RPMI7951 (cell line): Measurements from ENCODE around the gene FGD3. TPM values are rescaled to one million over a fixed set of nuclear protein-coding genes. Genes with fewer than 3 reads are reported as not detected.

Experiments used
- DNase-seq: peaks from one replicate; pipeline ENCODE4 v3.0.0-alpha.2; 2012; ENCODE audit warnings: low read depth
- total RNA-seq: library from RNA; depleted of rRNA; stranded (reverse); fragments of >200 nt; shearing (Covaris generic); gene quantifications from 2 replicates; pipeline ENCODE4 v1.2.3, GENCODE V29; 2014

The FGD3 gene
- total RNA-seq, 1 experiment from 2014 or later: not detected

DNA sequence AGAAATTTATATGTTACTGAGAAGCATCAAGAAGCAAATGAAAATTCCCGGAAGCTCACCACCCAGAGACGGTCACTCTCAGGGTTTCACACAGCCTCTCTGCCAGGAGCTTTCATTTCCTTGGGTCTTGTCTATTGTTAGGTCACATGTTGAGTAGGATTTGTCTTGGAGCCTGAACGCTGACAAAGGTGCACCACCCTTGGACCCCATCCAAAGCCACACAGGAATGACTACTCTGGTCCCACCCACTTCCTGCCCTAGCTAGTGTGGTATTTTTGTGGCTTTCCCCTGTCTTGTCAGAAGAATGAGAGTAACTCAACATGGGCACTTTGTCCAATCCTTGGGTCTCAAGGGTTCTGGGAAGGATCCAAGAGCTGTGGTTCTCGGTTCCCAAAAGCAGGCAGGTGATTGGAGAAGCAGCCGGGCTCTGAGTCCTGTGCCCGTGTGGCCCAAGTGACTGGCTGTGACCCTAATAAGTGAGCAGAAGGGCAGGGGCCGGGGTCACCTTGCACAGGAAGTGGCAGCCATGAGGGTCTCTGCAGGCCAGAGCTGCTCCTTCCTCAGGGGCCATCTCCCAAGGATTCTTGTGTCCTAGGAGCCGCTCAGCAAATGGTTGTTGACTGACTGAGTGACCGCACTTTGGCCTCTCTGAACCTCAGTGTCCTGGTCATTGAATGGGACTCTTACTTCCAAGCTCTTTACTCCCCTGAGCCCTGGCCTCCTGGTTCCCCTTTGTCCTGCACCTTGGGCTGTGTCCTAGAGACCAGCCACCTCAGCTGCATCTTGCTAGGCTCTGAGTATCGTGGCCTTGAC lies 6.9 kb downstream of the FGD3 start:
- DNase-seq: peak; percentile 62

DNA sequence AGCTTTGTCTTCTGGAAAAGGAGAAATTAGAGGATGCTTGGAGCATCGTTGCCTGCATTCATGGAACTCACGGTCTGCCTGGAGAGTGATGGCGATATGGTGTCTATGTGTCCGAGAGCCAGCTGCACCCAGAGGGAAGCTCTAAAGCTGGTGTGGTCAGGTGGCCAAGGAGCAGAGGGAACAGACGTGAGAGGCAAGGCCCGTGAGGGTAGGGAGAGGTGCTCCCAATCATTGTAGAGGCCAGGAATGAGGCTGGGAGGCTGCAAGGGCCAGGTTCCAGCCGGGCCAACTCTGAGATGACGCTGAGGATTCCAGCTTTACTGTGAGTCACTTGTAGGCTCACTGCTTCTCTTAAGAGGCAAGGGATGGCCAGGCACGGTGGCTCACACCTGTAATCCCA lies 7.6 kb downstream of the FGD3 start:
- DNase-seq: no peak

DNA sequence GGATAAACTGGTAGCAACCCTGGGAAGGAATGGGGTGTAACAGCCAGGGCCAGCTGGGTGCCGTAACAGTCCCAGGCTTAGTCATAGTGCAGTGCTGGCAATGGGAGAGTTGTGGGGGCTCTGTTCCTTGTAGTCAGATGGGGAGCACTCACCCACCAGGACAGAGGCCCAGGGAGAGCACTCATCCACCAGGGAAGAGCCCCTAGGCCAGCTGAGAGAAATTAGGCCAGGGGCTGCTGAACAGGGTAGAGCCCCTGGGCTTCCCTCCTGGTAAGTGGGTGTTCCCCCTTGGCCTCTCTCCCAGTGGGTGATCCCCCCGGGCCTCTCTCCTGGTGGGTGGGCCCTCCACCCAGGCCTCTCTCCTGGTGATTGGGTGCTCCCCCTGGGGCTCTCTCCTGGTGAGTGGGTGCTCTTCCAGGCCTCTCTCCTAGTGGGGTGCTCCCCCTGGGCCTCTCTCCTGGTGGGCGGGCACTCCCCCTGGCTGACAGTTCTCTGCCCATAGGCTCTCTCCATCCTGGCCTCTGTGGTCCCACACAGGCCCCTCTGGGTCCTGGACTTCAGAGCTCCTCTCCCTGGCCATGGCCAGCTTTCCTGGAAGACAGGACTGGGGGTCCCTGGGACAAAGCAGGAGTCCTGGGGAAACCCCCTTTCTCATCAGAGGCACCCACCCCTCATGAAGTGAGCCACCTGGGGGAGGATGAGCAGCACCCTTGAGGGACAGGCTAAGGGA lies 13.4 kb downstream of the FGD3 start:
- DNase-seq: no peak

DNA sequence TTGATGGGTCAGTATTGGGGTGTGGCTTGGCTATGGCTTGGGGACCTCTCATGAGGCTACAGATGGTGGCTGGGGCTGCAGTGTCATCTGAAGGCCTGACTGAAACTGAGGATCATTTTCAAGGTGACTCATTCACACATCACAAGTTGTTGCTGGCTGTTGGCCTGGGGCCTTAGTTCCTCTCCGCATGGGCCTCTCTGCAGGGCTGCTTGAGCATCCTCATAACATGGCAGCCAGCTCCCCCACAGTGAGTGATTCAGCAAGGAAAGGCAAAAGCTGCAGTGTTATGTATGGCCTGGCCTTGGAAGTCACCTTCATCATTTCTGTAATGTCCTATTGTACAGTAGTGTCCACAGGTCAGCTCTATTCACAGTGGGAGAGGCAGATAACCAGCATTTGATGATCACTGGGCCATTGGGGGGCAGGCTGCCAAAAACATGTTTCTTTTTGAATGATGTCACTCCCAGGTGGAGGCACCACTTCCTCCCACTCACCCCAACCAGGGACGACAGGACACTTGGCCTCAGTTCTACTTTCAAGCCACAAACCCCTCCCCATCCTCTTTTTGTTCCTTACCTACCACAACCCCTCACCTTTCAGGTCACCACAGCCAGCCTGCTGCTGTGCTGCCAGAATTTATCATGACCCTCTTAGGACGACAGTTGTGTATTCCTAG lies 14.4 kb downstream of the FGD3 start:
- DNase-seq: no peak

DNA sequence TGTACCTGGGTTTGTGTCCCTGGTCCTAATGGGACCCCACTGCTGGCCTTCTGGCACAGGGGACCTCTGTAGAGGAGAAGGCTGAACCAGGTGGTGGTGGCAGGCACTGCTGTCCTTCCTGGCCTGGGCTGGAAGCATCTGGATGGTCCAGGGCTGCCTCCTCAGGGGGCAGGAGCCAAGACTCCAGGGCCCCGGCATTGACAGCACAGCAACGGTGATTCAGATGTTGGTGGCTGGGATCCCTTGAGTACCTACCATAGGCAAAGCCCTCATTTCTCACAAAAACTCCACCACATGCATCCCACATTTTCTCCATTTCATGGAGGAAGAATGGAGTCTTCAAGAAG lies 15.0 kb downstream of the FGD3 start:
- DNase-seq: no peak

DNA sequence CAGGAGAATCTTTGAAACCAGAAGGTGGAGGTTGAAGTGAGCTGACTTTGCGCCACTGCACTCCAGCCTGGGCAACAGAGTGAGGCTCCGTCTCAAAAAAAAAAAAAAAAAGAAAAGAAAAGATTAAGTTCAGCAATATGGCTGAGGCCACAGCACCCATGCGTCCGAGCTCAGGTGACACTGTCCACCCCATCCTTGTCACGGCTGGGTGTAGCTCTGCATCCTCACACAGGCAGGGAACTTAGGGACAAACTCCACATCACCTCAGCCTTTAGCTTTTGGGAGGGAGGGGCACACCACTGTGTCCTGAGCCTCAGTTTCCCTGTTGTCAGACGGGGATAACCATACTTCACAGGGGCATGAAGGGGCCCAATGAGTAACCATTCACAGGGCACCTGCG lies 15.5 kb downstream of the FGD3 start:
- DNase-seq: no peak

DNA sequence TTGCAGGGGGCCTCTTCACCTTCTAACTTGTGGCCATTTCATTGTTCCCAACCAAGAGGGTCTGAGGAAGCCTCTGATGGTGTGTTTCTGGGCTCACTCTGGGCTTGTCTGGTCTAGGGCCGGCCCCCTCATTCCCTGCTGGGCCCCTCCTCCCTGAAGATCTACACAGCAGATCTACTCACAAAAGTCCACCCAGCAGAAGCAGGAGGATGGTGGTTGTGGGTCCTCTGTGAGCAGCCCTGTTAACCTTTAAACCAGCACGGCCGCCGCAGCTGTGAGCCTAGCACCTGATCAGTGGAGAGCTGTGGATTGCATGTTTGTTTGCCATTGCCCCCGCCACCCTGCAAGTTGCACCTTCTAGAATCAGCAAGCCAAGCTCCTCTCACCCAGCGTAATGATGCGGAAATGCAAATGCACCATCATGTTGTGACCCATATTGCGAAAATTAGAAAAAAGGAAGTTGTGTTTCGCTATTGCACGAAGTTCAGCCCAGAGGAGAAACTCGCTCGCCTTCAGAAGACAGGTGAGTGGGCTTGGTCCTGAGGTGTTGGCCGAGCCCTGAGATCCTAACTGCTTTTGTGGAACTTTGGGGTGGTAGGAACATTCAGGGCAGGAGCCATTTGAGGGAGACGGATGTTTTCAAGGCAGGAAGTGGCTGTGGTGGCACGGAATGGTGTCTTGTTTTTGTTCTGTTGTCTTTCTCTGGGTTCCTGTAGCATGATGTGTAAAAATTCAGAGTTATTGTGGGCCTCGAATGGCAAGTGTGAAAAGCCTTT lies 16.7 kb downstream of the FGD3 start:
- no peak for DNase-seq

DNA sequence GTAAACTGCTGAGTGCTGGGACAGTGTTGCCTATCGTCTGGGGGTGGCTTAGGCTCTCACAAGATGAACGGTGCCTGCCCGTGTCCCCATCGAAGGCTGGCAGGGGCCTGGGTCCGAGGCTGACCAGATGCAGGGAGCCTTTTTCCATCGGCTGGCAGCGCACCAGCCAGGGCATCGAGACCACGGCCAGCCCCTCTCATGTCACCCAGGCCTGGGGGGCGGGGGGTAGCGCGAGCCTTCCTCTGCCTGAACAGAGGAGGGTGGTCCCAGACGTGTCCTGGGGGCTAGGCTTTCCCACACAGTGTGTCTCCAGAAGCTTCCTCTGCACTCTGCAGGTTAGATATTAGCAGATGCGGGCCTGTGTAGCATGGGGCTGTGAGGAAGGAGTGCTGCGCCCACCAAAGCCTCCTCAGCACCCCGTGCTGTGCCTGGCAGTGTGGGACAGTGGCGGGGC lies 17.3 kb downstream of the FGD3 start:
- no peak for DNase-seq

DNA sequence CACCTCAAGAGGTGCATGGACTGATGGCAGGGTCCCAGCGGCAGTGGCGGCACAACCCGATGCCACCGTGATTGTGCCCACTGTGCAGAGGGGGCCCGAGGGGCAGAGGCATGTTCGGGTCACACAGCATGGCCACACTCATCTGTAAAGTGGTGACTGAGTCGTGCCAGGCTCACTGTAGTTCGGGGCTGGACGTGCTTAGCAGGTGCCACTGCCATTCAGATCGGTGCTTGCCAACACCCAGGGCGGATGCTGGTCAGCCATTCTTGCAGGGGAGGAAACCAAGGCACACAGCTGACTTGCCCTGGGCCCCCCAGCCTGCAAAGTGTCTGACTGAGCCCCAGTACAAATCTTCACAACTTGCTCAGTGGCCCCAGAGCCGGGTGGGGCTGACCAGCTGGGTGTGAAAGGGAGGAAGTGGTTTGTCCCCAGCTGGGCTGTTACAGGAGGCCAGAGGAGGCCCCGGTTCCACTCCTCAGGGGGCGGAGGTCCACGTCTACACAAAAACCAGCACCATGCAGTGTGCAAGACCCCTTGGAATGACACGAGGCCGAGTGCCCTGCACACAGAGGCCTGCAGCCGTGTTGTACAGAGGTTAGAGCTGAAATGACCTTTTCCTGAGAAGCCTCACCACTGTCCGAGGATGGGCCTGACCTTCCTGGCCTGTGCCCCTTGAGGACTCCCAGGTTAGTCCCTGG lies 17.9 kb downstream of the FGD3 start:
- no peak for DNase-seq

DNA sequence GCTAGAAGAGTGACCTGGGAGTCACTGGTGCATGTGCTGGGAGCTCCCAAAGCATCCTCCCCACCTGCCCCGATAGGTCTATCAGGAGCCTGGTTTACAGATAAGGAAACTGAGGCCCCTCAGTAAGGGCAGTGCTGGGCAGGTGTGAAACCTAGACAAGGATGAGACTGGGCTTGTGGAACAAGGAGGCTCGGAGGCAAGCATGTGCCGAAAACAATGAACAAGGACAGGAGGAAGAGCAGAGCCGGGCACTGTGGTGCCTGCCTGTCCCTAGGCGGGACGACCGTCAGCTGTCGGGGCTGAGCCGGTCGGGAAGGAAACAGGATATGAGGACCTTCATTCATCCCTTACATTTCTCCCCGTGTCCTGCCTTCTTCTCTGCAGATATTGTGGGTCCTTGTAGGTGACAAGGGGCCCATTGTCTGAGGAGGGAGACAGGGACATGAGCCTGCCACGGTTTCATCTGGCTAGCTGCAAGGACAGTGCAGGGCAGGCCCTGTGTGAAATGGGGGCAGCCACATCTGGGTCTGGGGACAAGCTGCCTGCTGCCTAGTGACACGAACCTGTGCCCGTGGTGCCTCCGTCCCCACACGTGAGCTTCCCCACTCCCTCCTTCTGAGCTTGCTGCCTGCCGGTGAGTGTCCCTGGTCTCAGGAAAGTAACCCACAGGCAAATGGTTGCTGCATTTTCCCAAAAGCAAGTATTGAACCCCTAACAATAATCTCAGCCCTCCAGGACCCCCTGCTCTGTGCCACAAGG lies 18.6 kb downstream of the FGD3 start:
- DNase-seq: no peak

DNA sequence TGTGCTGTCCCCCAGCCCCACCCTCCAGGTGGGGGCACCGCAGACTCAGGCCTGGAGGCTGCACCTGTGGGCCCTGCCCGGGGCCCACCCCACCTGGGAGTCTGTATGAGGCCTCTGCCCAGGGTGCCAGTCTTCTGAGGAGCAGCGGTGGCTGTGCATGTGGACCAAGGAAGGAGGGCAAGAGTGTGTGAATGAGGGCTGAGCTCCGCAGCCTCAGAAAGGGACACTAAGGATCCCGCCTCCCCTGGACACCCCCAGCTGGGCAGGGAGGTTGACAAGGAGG lies 19.1 kb downstream of the FGD3 start:
- no peak for DNase-seq

DNA sequence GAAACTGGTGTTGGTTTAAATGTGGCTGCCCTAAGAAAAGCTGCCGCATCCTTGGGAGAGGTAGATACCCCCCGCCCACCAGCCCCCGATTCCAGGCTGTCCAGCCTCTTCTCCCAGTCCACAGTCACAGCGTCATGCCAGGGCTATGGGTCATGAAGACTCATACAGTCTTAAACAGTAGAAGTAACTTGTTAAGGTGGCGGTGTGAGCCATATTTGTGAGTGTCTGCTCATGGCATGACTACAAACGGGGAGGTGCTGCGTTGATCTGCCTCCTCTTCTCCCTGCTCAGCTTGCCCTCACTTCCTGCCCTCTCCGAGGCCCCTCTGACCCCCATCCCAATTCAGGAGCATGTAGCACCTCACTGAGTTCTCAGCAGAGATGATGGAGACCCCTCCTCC lies 20.8 kb downstream of the FGD3 start:
- DNase-seq: no peak

DNA sequence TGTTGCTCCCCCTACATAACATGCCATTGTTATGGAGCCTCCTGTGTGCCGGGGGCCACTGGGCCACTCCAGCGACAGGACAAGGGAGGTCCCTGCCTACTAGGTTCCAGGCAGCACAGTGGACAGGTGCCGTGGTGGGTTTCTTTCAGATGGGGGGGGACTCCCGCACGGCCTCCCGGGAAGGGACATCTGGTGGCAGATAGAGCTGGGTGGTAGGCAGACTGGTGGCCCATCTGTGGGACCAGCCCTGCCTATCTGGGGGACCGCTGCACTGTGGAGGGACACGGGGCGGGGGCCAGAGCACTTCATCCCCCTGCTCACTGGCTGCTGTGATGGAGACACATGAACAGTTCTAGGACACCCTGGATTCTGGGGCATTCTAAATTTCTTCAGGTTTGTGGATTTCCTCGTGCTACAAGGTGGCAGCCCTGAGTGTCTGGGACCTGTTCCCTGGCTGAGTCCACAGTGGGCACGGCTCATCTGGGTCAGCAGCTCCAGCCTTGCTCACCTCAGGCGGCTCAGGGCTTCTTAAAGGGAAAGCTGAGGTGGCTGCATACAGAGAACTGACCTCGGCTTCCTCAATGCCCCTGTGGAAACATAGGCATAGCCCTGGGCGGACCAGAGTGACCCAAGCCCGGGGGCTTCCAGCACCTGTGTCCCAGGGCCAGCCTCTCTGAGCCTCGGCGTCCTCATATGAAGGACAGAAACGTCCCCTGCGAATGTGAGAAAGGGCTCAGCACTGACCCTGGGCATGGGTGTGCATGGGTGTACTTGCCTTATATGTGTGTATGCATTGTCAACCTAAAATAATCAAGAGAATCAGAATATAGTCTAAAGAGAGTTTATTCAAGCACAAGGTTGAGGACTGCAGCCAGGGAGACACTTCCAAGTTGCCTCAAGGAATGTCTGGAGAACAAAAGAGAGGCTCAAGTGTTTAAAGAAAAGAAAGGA lies 22.5 kb downstream of the FGD3 start:
- DNase-seq: no peak

DNA sequence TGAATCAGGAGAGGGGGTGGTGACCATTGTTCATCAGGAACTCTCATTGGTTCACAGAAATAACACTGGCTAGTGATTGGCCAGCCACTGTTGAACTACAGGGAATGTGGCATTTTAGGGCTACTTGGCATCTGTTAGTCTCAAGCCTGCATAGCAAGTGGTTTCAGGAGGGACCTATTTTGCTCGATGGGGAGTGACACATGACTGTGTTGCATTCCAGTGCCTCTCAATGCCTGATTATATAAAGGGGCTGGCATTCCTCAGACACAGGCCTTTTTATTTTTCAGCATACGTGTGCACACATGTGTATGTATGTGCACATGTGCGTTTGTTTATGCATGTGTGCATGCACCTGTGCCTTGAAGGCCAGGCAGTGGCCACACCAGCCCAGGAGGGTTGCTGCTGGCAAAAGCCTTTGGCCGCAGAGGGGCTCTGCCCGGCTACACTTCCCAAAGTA lies 23.2 kb downstream of the FGD3 start:
- DNase-seq: peak; percentile 35

DNA sequence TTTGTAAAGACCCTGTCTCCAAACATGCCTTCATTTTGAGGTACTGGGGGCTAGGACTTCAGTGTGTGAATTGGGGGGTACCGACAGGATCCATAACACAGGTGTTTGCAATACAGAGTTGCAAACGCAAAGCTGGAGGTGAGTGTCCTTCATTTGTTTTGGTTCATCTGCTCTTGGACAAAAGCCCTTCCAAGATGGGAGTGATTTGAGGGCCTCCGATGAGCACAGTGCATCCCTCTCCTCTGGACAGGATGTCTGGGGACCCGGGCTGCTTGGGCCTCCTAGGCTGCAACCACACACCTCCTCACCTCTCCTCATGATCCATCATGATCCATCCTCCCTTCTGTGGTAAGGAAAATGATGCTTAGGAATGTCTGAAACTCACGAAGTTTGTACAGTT lies 23.8 kb downstream of the FGD3 start:
- no peak for DNase-seq

DNA sequence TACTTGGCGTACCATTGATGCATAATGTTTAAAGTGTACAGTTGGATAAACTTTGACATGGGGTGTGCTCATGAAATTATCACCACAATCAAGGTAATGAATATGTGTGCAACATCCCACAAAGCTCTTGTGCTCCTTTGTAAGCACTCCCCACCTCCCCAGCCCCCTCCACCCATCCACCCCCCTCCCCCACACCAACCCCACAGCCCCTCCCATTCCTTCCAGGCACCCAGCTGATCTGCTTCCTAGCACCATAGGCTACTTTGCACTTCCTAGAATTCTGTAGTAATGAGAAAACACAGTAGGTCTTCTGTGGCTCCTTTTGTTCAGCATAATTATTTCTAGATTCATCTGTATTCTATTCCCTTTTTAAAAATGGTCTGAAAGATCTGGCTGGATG lies 24.5 kb downstream of the FGD3 start:
- no peak for DNase-seq

DNA sequence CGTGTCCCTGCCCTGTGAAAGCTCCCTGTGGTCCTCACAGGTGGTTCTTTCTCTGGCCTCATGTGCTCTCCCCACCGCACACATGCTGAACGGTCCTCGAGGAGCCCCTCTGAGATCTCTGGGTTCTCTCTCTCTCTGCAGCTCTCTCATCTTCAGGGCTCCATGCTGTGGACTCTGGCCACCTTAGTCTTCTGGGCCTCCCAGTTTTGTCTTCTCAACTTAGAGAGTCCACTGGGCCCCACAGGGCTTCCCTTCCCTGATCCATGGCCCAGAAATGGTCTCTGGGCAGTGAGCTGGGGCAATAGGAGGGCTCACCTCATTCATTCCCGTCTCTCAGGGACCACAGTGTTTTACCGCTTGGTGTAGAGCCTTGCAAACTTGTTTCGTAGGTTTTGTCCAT lies 26.4 kb downstream of the FGD3 start:
- DNase-seq: no peak

DNA sequence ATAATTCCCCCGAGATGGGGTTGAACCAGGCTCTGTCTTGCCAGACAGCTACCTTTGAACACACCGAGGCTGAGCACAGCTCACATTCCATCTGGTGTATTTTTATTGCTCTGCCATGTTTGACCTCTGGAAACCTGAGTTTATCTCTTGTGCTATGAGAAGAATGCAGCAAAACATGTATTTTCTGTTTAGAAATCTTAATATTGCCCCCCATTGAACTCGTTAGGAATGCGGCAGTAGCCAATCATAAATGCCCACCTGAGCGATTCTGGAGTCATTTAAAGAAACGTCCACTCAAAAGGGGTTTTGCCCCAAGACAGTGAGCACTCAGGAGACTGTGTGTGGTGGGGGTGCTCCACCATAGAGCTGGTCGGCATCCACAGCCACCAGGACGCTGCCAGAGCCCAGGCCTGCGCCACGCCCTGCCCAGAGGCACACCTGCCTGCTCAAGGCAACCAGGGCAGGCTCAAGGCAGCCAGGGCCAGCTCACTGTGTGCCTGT lies 26.9 kb downstream of the FGD3 start:
- DNase-seq: no peak
